HCT116 (cell line): Measurements from ENCODE around the gene NEUROG3.

Source experiments
- CTCF ChIP-seq, 3 experiments: fragments of 200-600 bp in 1 of 3; sonication (generic) in 1 of 3; IDR thresholded peaks in 2 of 3; conservative IDR thresholded peaks in 1 of 3; 2 replicates each; pipeline ENCODE4 v1.5.1; 2012 to 2017; ENCODE audit warnings: low read depth in 2 of 3, low read length in 2 of 3, antibody characterized with exemption in 1 of 3, borderline replicate concordance in 1 of 3, control low read depth in 1 of 3, mild to moderate bottlenecking in 1 of 3, mixed read lengths in 1 of 3, mixed run types in 1 of 3, moderate library complexity in 1 of 3; ENCODE audit not compliant: insufficient read depth in 1 of 3
- EZH2 ChIP-seq: fragments of 200-600 bp; sonication (generic); IDR thresholded peaks from 2 replicates; pipeline ENCODE4 v1.6.1; 2017; ENCODE audit warnings: antibody characterized with exemption, mixed run types
- FOSL1 ChIP-seq: IDR thresholded peaks from 2 replicates; pipeline ENCODE4 v1.6.1; 2012; ENCODE audit warnings: low read depth
- JUND ChIP-seq: IDR thresholded peaks from 2 replicates; pipeline ENCODE4 v1.6.1; 2012
- POLR2AphosphoS5 ChIP-seq: IDR thresholded peaks from 2 replicates; pipeline ENCODE4 v1.6.1; 2011; ENCODE audit warnings: mild to moderate bottlenecking, low read depth, low read length, moderate library complexity
- RAD21 ChIP-seq: IDR thresholded peaks from 2 replicates; pipeline ENCODE4 v1.6.1; 2012; ENCODE audit warnings: low read depth, mild to moderate bottlenecking
- SIN3A ChIP-seq: IDR thresholded peaks from 2 replicates; pipeline ENCODE4 v1.6.1; 2012; ENCODE audit warnings: low read depth
- SRF ChIP-seq: IDR thresholded peaks from 2 replicates; pipeline ENCODE4 v1.6.1; 2012; ENCODE audit warnings: low read depth
- TCF7L2 ChIP-seq: IDR thresholded peaks from 2 replicates; pipeline ENCODE4 v1.7.0; 2011; ENCODE audit warnings: borderline replicate concordance, inconsistent platforms; ENCODE audit not compliant: insufficient read depth, insufficient read length; ENCODE audit errors: extremely low read depth
- YY1 ChIP-seq: IDR thresholded peaks from 2 replicates; pipeline ENCODE4 v1.6.1; 2011; ENCODE audit warnings: low read length, low read depth, moderate library complexity, mild to moderate bottlenecking; ENCODE audit not compliant: insufficient replicate concordance; ENCODE audit errors: extremely low read depth
- TF ChIP-seq, protein P1 (sequence below): IDR thresholded peaks from 2 replicates; pipeline ENCODE4 v1.6.1; 2011; ENCODE audit warnings: mild to moderate bottlenecking, low read length, moderate library complexity; ENCODE audit not compliant: insufficient replicate concordance; ENCODE audit errors: extremely low read depth

DNA sequence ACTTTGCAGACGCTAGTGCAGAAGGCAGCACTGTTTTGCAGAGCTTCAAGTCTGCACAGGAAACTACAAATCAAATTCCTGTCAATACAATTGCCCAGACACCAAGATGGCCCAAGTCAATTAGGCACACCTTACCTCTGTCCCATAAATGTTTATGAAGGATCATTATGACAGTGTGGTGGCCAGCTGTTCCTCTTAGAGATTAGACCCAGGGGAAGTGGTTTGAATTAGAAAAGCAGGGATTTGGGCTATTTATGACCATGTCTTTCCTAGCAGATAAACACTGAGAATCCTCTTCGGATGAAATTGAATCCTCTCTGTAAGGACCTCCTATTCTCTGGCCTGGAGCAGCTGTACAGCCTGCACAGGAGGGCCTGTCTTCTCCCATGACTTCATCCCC, 9.9 kb upstream of the NEUROG3 start:
- TF ChIP-seq SIN3A (no peak), EZH2 (no peak), CTCF (IDR thresholded peaks at IDR 0.05 in 2 of 3, conservative IDR thresholded peaks at IDR 0.05 in 1 of 3; ENCODE audit: borderline replicate concordance in 1 of 3, insufficient read depth in 1 of 3, low read depth in 2 of 3, low read length in 2 of 3) (no peak), RAD21 (no peak), SRF (no peak), POLR2AphosphoS5 (no peak), FOSL1 (no peak), JUND (no peak), TCF7L2 (no peak), YY1 (no peak)
- TF ChIP-seq, protein P1, sequence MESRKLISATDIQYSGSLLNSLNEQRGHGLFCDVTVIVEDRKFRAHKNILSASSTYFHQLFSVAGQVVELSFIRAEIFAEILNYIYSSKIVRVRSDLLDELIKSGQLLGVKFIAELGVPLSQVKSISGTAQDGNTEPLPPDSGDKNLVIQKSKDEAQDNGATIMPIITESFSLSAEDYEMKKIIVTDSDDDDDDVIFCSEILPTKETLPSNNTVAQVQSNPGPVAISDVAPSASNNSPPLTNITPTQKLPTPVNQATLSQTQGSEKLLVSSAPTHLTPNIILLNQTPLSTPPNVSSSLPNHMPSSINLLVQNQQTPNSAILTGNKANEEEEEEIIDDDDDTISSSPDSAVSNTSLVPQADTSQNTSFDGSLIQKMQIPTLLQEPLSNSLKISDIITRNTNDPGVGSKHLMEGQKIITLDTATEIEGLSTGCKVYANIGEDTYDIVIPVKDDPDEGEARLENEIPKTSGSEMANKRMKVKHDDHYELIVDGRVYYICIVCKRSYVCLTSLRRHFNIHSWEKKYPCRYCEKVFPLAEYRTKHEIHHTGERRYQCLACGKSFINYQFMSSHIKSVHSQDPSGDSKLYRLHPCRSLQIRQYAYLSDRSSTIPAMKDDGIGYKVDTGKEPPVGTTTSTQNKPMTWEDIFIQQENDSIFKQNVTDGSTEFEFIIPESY: no peak
